ENCODE results near the gene MYCBP2.

MYCBP2 gene

GRCh38 chr13:77177646-77178045, 149.2 kb downstream of the MYCBP2 start:
- H3K4me3 Mint-ChIP-seq = no peak overlapping the region
- DNase-seq (no peak), ATAC-seq (no peak)
- no peak overlapping the region for H3K27ac Mint-ChIP-seq
- H3K36me3 Mint-ChIP-seq (ENCODE audit: low read depth) = peaks cover 55% of the 10 kb centered on the region
- no peaks in the 10 kb centered on the region for H3K9me3 Mint-ChIP-seq
- H3K27me3 Mint-ChIP-seq = no peaks in the 10 kb centered on the region
- H3K4me1 Mint-ChIP-seq = no peaks in the 10 kb centered on the region

GRCh38 chr13:77176350-77176749, 150.5 kb downstream of the MYCBP2 start:
- ATAC-seq (no peak), DNase-seq (no peak)
- no peaks in the 10 kb centered on the region for H3K9me3 Mint-ChIP-seq
- no peak overlapping the region for H3K4me3 Mint-ChIP-seq
- peaks cover 55% of the 10 kb centered on the region for H3K36me3 Mint-ChIP-seq (ENCODE audit: low read depth)
- no peaks in the 10 kb centered on the region for H3K4me1 Mint-ChIP-seq
- no peaks in the 10 kb centered on the region for H3K27me3 Mint-ChIP-seq
- H3K27ac Mint-ChIP-seq = no peak overlapping the region

- H3K9me3 Mint-ChIP-seq = no peaks in the 10 kb centered on the region
- no peaks in the 10 kb centered on the region for H3K27me3 Mint-ChIP-seq
- no peak for DNase-seq
- ATAC-seq = no peak
- H3K27ac Mint-ChIP-seq = peak overlapping the region; percentile 33
- no peaks in the 10 kb centered on the region for H3K4me1 Mint-ChIP-seq
- H3K36me3 Mint-ChIP-seq (ENCODE audit: low read depth) = peaks cover 41% of the 10 kb centered on the region
- H3K4me3 Mint-ChIP-seq = no peak overlapping the region
Observed at GRCh38 chr13:77172650-77173049, 154.2 kb downstream of the MYCBP2 start.

- no peak overlapping the region for H3K27ac Mint-ChIP-seq
- ATAC-seq (no peak), DNase-seq (no peak)
- no peaks in the 10 kb centered on the region for H3K9me3 Mint-ChIP-seq
- peaks cover 41% of the 10 kb centered on the region for H3K36me3 Mint-ChIP-seq (ENCODE audit: low read depth)
- no peaks in the 10 kb centered on the region for H3K4me1 Mint-ChIP-seq
- no peaks in the 10 kb centered on the region for H3K27me3 Mint-ChIP-seq
- no peak overlapping the region for H3K4me3 Mint-ChIP-seq
Observed at GRCh38 chr13:77171451-77171850, 155.4 kb downstream of the MYCBP2 start.

- no peaks in the 10 kb centered on the region for H3K4me1 Mint-ChIP-seq
- no peak for DNase-seq
- H3K36me3 Mint-ChIP-seq (ENCODE audit: low read depth) = peaks cover 53% of the 10 kb centered on the region
Observed at GRCh38 chr13:77168237-77168636, 158.7 kb downstream of the MYCBP2 start.

GRCh38 chr13:77150651-77151050, 176.2 kb downstream of the MYCBP2 start:
- Mint-ChIP-seq H3K27me3 (no peaks in the 10 kb centered on the region), H3K36me3 (ENCODE audit: low read depth) (peaks cover 38% of the 10 kb centered on the region), H3K27ac (no peak overlapping the region), H3K4me1 (no peaks in the 10 kb centered on the region), H3K4me3 (no peak overlapping the region), H3K9me3 (no peaks in the 10 kb centered on the region)
- DNase-seq (no peak), ATAC-seq (no peak)

More at GRCh38 chr13:77168237-77168636, 158.7 kb downstream of the MYCBP2 start:
- Mint-ChIP-seq H3K27me3 (no peaks in the 10 kb centered on the region), H3K9me3 (no peaks in the 10 kb centered on the region), H3K4me3 (no peak overlapping the region), H3K27ac (no peak overlapping the region)
- no peak for ATAC-seq

GRCh38 chr13:77143431-77143830, 183.5 kb downstream of the MYCBP2 start:
- no peaks in the 10 kb centered on the region for H3K27me3 Mint-ChIP-seq
- DNase-seq (no peak), ATAC-seq (no peak)
- H3K4me1 Mint-ChIP-seq = no peaks in the 10 kb centered on the region
- H3K4me3 Mint-ChIP-seq = no peak overlapping the region
- no peaks in the 10 kb centered on the region for H3K9me3 Mint-ChIP-seq
- H3K36me3 Mint-ChIP-seq (ENCODE audit: low read depth) = peaks cover 43% of the 10 kb centered on the region
- no peak overlapping the region for H3K27ac Mint-ChIP-seq

- no peak for DNase-seq
- H3K9me3 Mint-ChIP-seq = no peaks in the 10 kb centered on the region
- H3K27me3 Mint-ChIP-seq = no peaks in the 10 kb centered on the region
- H3K4me3 Mint-ChIP-seq = no peak overlapping the region
- no peaks in the 10 kb centered on the region for H3K4me1 Mint-ChIP-seq
- H3K27ac Mint-ChIP-seq = no peak overlapping the region
- no peak for ATAC-seq
- peaks cover 54% of the 10 kb centered on the region for H3K36me3 Mint-ChIP-seq (ENCODE audit: low read depth)
Observed at GRCh38 chr13:77139306-77139705, 187.6 kb downstream of the MYCBP2 start.

- H3K27me3 Mint-ChIP-seq = no peaks in the 10 kb centered on the region
- peaks cover 53% of the 10 kb centered on the region for H3K36me3 Mint-ChIP-seq (ENCODE audit: low read depth)
- no peaks in the 10 kb centered on the region for H3K4me1 Mint-ChIP-seq
- no peak overlapping the region for H3K27ac Mint-ChIP-seq
- DNase-seq (no peak), ATAC-seq (no peak)
- no peaks in the 10 kb centered on the region for H3K9me3 Mint-ChIP-seq
- no peak overlapping the region for H3K4me3 Mint-ChIP-seq
Observed at GRCh38 chr13:77138813-77139212, 188.1 kb downstream of the MYCBP2 start.

GRCh38 chr13:77136902-77137420, 189.9 kb downstream of the MYCBP2 start:
- DNase-seq = no peak
- Mint-ChIP-seq H3K36me3 (ENCODE audit: low read depth) (peaks cover 49% of the 10 kb centered on the region), H3K4me1 (no peaks in the 10 kb centered on the region), H3K27me3 (no peaks in the 10 kb centered on the region), H3K9me3 (no peaks in the 10 kb centered on the region), H3K4me3 (no peak overlapping the region), H3K27ac (peak overlapping the region; percentile 16)
- no peak for ATAC-seq

- Mint-ChIP-seq H3K36me3 (ENCODE audit: low read depth) (peaks cover 32% of the 10 kb centered on the region), H3K9me3 (no peaks in the 10 kb centered on the region), H3K4me1 (no peaks in the 10 kb centered on the region), H3K4me3 (no peak overlapping the region), H3K27ac (no peak overlapping the region), H3K27me3 (no peaks in the 10 kb centered on the region)
- ATAC-seq (no peak), DNase-seq (no peak)
Observed at GRCh38 chr13:77124423-77124822, 202.5 kb downstream of the MYCBP2 start.

- peaks cover 53% of the 10 kb centered on the region for H3K36me3 Mint-ChIP-seq (ENCODE audit: low read depth)
- no peak for DNase-seq
- H3K9me3 Mint-ChIP-seq = peaks cover 2% of the 10 kb centered on the region
- H3K27me3 Mint-ChIP-seq = no peaks in the 10 kb centered on the region
- H3K4me3 Mint-ChIP-seq = no peak overlapping the region
- ATAC-seq = no peak
- no peaks in the 10 kb centered on the region for H3K4me1 Mint-ChIP-seq
- no peak overlapping the region for H3K27ac Mint-ChIP-seq
Observed at GRCh38 chr13:77118134-77118533, 208.8 kb downstream of the MYCBP2 start.

GRCh38 chr13:77114271-77114670, 212.6 kb downstream of the MYCBP2 start:
- Mint-ChIP-seq H3K36me3 (ENCODE audit: low read depth) (peaks cover 68% of the 10 kb centered on the region), H3K9me3 (peaks cover 16% of the 10 kb centered on the region), H3K27me3 (no peaks in the 10 kb centered on the region), H3K4me1 (no peaks in the 10 kb centered on the region), H3K4me3 (no peak overlapping the region), H3K27ac (no peak overlapping the region)
- no peak for ATAC-seq
- no peak for DNase-seq

- Mint-ChIP-seq H3K9me3 (peaks cover 16% of the 10 kb centered on the region), H3K27ac (no peak overlapping the region), H3K27me3 (no peaks in the 10 kb centered on the region), H3K4me3 (no peak overlapping the region), H3K4me1 (no peaks in the 10 kb centered on the region), H3K36me3 (ENCODE audit: low read depth) (peaks cover 66% of the 10 kb centered on the region)
- no peak for ATAC-seq
- no peak for DNase-seq
Observed at GRCh38 chr13:77113496-77113895, 213.4 kb downstream of the MYCBP2 start.

- H3K27me3 Mint-ChIP-seq = no peaks in the 10 kb centered on the region
- no peaks in the 10 kb centered on the region for H3K4me1 Mint-ChIP-seq
- H3K27ac Mint-ChIP-seq = no peak overlapping the region
- no peak overlapping the region for H3K4me3 Mint-ChIP-seq
- peaks cover 12% of the 10 kb centered on the region for H3K36me3 Mint-ChIP-seq (ENCODE audit: low read depth)
- no peaks in the 10 kb centered on the region for H3K9me3 Mint-ChIP-seq
- DNase-seq (no peak), ATAC-seq (no peak)
Observed at GRCh38 chr13:77105051-77105450, 221.8 kb downstream of the MYCBP2 start.

GRCh38 chr13:77099415-77099814, 227.5 kb downstream of the MYCBP2 start:
- no peaks in the 10 kb centered on the region for H3K27me3 Mint-ChIP-seq
- no peak overlapping the region for H3K4me3 Mint-ChIP-seq
- ATAC-seq = no peak
- H3K4me1 Mint-ChIP-seq = no peaks in the 10 kb centered on the region
- H3K27ac Mint-ChIP-seq = no peak overlapping the region
- H3K36me3 Mint-ChIP-seq (ENCODE audit: low read depth) = peaks cover 34% of the 10 kb centered on the region
- no peak for DNase-seq
- no peaks in the 10 kb centered on the region for H3K9me3 Mint-ChIP-seq

All from activated naive CD8-positive, alpha-beta T cell treated with anti-CD3 and anti-CD28 coated beads, Interleukin-2, amount 50 U/mL, for 24 hours (primary cell).